ENCODE data around the gene FHIT.

DNA sequence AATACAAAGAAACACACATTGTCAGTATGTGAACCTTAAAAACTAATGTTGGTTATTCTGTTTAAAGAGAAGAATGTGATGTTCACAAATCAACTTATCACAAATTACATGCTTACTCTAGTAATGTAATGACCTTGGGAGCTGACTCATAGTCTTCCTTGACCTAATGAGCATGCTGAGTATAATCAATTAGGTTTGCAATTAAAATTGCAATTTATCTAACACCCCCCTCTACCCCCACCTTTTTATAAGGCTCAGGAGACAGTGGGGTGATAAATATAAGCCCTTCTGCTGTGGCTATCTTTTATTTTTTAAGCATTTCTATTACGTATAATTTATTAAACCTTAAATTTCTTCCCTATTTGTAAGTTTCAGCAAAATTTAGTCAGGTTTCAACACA lies 1253.7 kb downstream of the FHIT start:
- TF ChIP-seq, protein P1, sequence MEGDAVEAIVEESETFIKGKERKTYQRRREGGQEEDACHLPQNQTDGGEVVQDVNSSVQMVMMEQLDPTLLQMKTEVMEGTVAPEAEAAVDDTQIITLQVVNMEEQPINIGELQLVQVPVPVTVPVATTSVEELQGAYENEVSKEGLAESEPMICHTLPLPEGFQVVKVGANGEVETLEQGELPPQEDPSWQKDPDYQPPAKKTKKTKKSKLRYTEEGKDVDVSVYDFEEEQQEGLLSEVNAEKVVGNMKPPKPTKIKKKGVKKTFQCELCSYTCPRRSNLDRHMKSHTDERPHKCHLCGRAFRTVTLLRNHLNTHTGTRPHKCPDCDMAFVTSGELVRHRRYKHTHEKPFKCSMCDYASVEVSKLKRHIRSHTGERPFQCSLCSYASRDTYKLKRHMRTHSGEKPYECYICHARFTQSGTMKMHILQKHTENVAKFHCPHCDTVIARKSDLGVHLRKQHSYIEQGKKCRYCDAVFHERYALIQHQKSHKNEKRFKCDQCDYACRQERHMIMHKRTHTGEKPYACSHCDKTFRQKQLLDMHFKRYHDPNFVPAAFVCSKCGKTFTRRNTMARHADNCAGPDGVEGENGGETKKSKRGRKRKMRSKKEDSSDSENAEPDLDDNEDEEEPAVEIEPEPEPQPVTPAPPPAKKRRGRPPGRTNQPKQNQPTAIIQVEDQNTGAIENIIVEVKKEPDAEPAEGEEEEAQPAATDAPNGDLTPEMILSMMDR (IDR thresholded peaks at IDR 0.05): no peak
- no peak for TF ChIP-seq POLR2A (IDR thresholded peaks at IDR 0.05; ENCODE audit: low read depth)

Data from esophagus muscularis mucosa (tissue), 3 donors.